GM23338 (cell line): ENCODE results near the gene CD1E. TPM values are rescaled to one million over a fixed set of nuclear protein-coding genes. Genes with fewer than 3 reads are reported as not detected.

Experiments
- ATAC-seq: fragments of 200-7000 bp; cut with Tn5 transposase; 3 replicates; pipeline ENCODE4 v1.9.1; 2020
- DNase-seq: peaks from one replicate; pipeline ENCODE4 v3.0.0-alpha.2; 2015; ENCODE audit warnings: low spot score
- H2AFZ ChIP-seq: fragments of 200-600 bp; sonication (generic); 2 replicates; pipeline ENCODE4 v1.8.0; 2016; ENCODE audit warnings: antibody characterized with exemption, mild to moderate bottlenecking, moderate library complexity
- H3F3A ChIP-seq: fragments of 200-600 bp; sonication (generic); replicated peaks from 2 replicates; pipeline ENCODE4 v1.8.0; 2017; ENCODE audit warnings: antibody characterized with exemption, mixed run types, low read depth
- H3K27ac ChIP-seq: fragments of 200-600 bp; sonication (generic); 2 replicates; pipeline ENCODE4 v1.6.1; 2016; ENCODE audit warnings: low read depth
- H3K27me3 ChIP-seq: fragments of 200-600 bp; sonication (generic); 2 replicates; pipeline ENCODE4 v1.8.0; 2016; ENCODE audit warnings: mild to moderate bottlenecking, mixed run types, moderate library complexity; ENCODE audit not compliant: insufficient read depth
- H3K36me3 ChIP-seq: fragments of 200-600 bp; sonication (generic); 2 replicates; pipeline ENCODE4 v1.8.0; 2016; ENCODE audit warnings: mild to moderate bottlenecking; ENCODE audit not compliant: insufficient read depth
- H3K4me1 ChIP-seq: fragments of 200-600 bp; sonication (generic); 2 replicates; pipeline ENCODE4 v1.8.0; 2016; ENCODE audit warnings: mild to moderate bottlenecking, moderate library complexity; ENCODE audit not compliant: insufficient read depth
- H3K4me2 ChIP-seq: fragments of 200-600 bp; sonication (generic); 2 replicates; pipeline ENCODE4 v1.7.1; 2017; ENCODE audit warnings: mixed run types
- H3K4me3 ChIP-seq: fragments of 200-600 bp; sonication (generic); 2 replicates; pipeline ENCODE4 v1.6.1; 2016; ENCODE audit warnings: mixed run types
- H3K79me2 ChIP-seq: fragments of 200-600 bp; sonication (generic); replicated peaks from 2 replicates; pipeline ENCODE4 v1.8.0; 2017; ENCODE audit warnings: mild to moderate bottlenecking; ENCODE audit not compliant: insufficient read depth
- H3K9me2 ChIP-seq: fragments of 200-600 bp; sonication (generic); 2 replicates; pipeline ENCODE4 v1.8.0; 2017; ENCODE audit not compliant: insufficient read depth
- H4K20me1 ChIP-seq: fragments of 200-600 bp; sonication (generic); replicated peaks from 2 replicates; pipeline ENCODE4 v1.8.0; 2017; ENCODE audit warnings: mild to moderate bottlenecking; ENCODE audit not compliant: insufficient read depth
- H3K27ac Mint-ChIP-seq: 2 replicates; pipeline ENCODE4 v1.8.0; 2020; ENCODE audit warnings: inconsistent platforms, mild to moderate bottlenecking, moderate library complexity, mixed read lengths
- H3K27me3 Mint-ChIP-seq: 3 replicates; pipeline ENCODE4 v1.8.0; 2022; ENCODE audit warnings: low read depth, mild to moderate bottlenecking, moderate library complexity, mixed read lengths, inconsistent platforms; ENCODE audit not compliant: insufficient read depth, poor library complexity
- H3K36me3 Mint-ChIP-seq: 3 replicates; pipeline ENCODE4 v1.8.0; 2021; ENCODE audit warnings: low read depth, mild to moderate bottlenecking, inconsistent platforms, moderate library complexity, mixed read lengths
- H3K4me1 Mint-ChIP-seq: 3 replicates; pipeline ENCODE4 v1.8.0; 2020; ENCODE audit warnings: mild to moderate bottlenecking, inconsistent platforms, mixed read lengths
- H3K4me3 Mint-ChIP-seq: 3 replicates; pipeline ENCODE4 v1.8.0; 2021; ENCODE audit warnings: moderate library complexity, mild to moderate bottlenecking, inconsistent platforms, mixed read lengths
- H3K9me3 Mint-ChIP-seq: 3 replicates; pipeline ENCODE4 v1.8.0; 2020; ENCODE audit warnings: moderate library complexity, mild to moderate bottlenecking, inconsistent platforms, mixed read lengths
- EZH2 ChIP-seq: fragments of 200-600 bp; sonication (generic); IDR thresholded peaks from one replicate; pipeline ENCODE4 v1.8.0; 2017; ENCODE audit warnings: antibody characterized with exemption, mild to moderate bottlenecking, low read depth; ENCODE audit not compliant: unreplicated experiment
- POLR2AphosphoS5 ChIP-seq: IDR thresholded peaks from 2 replicates; pipeline ENCODE4 v1.6.1; 2016; ENCODE audit warnings: antibody characterized with exemption, low read depth
- STAT1 ChIP-seq: IDR thresholded peaks from one replicate; pipeline ENCODE4 v1.6.1; 2016; ENCODE audit warnings: antibody characterized with exemption; ENCODE audit not compliant: unreplicated experiment
- ZNF114 ChIP-seq: fragments of 250-450 bp; sonication (Bioruptor Pico); IDR thresholded peaks from 2 replicates; pipeline ENCODE4 v1.5.0; 2020; ENCODE audit warnings: mild to moderate bottlenecking, moderate library complexity
- polyA plus RNA-seq: library from polyadenylated mRNA; unstranded; fragments of >200 nt; fragmentation: Nextera tagmentation; extraction: Ambion mirVana; gene quantifications from 2 replicates; pipeline ENCODE4 v1.2.1, GENCODE V29; 2016
- total RNA-seq: library from RNA; depleted of rRNA; stranded (reverse); fragments of >200 nt; shearing (Covaris generic); gene quantifications from 2 replicates; pipeline ENCODE4 v1.2.3, GENCODE V29; 2014
- TF ChIP-seq, protein P1 (sequence below): fragments of 250-450 bp; sonication (Bioruptor Pico); IDR thresholded peaks from 2 replicates; pipeline ENCODE4 v1.5.0; 2020; ENCODE audit warnings: mild to moderate bottlenecking, moderate library complexity
- TF ChIP-seq, protein P2 (sequence below): IDR thresholded peaks from 2 replicates; pipeline ENCODE4 v1.6.1; 2016; ENCODE audit warnings: antibody characterized with exemption

Gene CD1E
- total and polyA plus RNA-seq, 2 experiments from 2014 or later = not detected

DNA sequence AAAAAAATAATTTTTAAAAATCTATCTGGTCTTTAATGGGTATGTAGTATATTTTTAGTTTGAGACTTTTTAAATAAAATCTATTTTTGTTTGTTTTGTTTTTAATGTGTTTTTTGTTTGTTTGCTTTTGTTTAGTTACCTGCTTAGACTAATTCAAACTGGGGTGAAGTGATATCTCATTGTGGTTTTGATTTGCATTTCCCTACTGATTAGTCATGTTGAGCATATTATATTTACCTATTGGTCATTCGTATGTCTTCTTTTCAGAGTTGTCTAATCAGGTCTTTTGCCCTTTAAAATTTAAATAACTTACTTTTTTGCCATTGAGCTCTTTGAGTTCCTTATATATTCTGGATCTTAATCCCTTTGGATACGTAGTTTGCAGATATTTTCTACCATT is 42.6 kb upstream of the CD1E start (continued):
- TF ChIP-seq, protein P1, sequence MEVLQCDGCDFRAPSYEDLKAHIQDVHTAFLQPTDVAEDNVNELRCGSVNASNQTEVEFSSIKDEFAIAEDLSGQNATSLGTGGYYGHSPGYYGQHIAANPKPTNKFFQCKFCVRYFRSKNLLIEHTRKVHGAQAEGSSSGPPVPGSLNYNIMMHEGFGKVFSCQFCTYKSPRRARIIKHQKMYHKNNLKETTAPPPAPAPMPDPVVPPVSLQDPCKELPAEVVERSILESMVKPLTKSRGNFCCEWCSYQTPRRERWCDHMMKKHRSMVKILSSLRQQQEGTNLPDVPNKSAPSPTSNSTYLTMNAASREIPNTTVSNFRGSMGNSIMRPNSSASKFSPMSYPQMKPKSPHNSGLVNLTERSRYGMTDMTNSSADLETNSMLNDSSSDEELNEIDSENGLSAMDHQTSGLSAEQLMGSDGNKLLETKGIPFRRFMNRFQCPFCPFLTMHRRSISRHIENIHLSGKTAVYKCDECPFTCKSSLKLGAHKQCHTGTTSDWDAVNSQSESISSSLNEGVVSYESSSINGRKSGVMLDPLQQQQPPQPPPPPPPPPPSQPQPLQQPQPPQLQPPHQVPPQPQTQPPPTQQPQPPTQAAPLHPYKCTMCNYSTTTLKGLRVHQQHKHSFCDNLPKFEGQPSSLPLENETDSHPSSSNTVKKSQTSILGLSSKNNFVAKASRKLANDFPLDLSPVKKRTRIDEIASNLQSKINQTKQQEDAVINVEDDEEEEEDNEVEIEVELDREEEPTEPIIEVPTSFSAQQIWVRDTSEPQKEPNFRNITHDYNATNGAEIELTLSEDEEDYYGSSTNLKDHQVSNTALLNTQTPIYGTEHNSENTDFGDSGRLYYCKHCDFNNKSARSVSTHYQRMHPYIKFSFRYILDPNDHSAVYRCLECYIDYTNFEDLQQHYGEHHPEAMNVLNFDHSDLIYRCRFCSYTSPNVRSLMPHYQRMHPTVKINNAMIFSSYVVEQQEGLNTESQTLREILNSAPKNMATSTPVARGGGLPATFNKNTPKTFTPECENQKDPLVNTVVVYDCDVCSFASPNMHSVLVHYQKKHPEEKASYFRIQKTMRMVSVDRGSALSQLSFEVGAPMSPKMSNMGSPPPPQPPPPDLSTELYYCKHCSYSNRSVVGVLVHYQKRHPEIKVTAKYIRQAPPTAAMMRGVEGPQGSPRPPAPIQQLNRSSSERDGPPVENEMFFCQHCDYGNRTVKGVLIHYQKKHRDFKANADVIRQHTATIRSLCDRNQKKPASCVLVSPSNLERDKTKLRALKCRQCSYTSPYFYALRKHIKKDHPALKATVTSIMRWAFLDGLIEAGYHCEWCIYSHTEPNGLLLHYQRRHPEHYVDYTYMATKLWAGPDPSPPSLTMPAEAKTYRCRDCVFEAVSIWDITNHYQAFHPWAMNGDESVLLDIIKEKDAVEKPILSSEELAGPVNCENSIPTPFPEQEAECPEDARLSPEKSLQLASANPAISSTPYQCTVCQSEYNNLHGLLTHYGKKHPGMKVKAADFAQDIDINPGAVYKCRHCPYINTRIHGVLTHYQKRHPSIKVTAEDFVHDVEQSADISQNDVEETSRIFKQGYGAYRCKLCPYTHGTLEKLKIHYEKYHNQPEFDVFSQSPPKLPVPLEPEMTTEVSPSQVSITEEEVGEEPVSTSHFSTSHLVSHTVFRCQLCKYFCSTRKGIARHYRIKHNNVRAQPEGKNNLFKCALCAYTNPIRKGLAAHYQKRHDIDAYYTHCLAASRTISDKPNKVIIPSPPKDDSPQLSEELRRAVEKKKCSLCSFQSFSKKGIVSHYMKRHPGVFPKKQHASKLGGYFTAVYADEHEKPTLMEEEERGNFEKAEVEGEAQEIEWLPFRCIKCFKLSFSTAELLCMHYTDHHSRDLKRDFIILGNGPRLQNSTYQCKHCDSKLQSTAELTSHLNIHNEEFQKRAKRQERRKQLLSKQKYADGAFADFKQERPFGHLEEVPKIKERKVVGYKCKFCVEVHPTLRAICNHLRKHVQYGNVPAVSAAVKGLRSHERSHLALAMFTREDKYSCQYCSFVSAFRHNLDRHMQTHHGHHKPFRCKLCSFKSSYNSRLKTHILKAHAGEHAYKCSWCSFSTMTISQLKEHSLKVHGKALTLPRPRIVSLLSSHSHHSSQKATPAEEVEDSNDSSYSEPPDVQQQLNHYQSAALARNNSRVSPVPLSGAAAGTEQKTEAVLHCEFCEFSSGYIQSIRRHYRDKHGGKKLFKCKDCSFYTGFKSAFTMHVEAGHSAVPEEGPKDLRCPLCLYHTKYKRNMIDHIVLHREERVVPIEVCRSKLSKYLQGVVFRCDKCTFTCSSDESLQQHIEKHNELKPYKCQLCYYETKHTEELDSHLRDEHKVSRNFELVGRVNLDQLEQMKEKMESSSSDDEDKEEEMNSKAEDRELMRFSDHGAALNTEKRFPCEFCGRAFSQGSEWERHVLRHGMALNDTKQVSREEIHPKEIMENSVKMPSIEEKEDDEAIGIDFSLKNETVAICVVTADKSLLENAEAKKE = no peak

GRCh38 chr1:158323866-158324265 is 29.8 kb upstream of the CD1E start:
- H3K36me3 ChIP-seq = no peaks in the 10 kb centered on the region
- no peak for TF ChIP-seq ZNF114 (CRISPR knock-in tag)
- TF ChIP-seq STAT1 = no peak
- TF ChIP-seq, protein P1 = no peak
- no peak for TF ChIP-seq POLR2AphosphoS5
- TF ChIP-seq, protein P2, sequence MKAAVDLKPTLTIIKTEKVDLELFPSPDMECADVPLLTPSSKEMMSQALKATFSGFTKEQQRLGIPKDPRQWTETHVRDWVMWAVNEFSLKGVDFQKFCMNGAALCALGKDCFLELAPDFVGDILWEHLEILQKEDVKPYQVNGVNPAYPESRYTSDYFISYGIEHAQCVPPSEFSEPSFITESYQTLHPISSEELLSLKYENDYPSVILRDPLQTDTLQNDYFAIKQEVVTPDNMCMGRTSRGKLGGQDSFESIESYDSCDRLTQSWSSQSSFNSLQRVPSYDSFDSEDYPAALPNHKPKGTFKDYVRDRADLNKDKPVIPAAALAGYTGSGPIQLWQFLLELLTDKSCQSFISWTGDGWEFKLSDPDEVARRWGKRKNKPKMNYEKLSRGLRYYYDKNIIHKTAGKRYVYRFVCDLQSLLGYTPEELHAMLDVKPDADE = no peak
- TF ChIP-seq EZH2 = no peak
- ATAC-seq (no peak), DNase-seq (no peak)
- H3K9me2 ChIP-seq = no peaks in the 10 kb centered on the region
- no peak overlapping the region for H3K4me3 Mint-ChIP-seq
- no peak overlapping the region for H3K27ac ChIP-seq
- H4K20me1 ChIP-seq = no peaks in the 10 kb centered on the region
- H3K4me2 ChIP-seq = no peak overlapping the region
- H3K9me3 Mint-ChIP-seq = peaks cover 4% of the 10 kb centered on the region
- no peaks in the 10 kb centered on the region for H3K27me3 ChIP-seq
- no peaks in the 10 kb centered on the region for H3K4me1 ChIP-seq
- H3K27ac Mint-ChIP-seq = no peak overlapping the region
- no peaks in the 10 kb centered on the region for H3K27me3 Mint-ChIP-seq
- no peak overlapping the region for H2AFZ ChIP-seq
- H3K79me2 ChIP-seq = no peaks in the 10 kb centered on the region
- H3F3A ChIP-seq = no peaks in the 10 kb centered on the region
- no peaks in the 10 kb centered on the region; the same call in 2 of the 3 replicates for H3K4me1 Mint-ChIP-seq
- peaks cover 4% of the 10 kb centered on the region; the same call in 2 of the 3 replicates for H3K36me3 Mint-ChIP-seq
- H3K4me3 ChIP-seq = no peak overlapping the region
